BE2C (cell line): Measurements from ENCODE around the gene USH1C.

Source experiments
- DNase-seq: peaks from one replicate; pipeline ENCODE4 v3.0.0-alpha.2; 2020
- H3K27me3 ChIP-seq: fragments of 250-450 bp; sonication (Bioruptor Pico); 2 replicates; pipeline ENCODE4 v1.5.1; 2020; ENCODE audit warnings: mild to moderate bottlenecking
- H3K36me3 ChIP-seq: fragments of 250-450 bp; sonication (Bioruptor Pico); 2 replicates; pipeline ENCODE4 v1.5.1; 2020; ENCODE audit warnings: mild to moderate bottlenecking
- H3K4me1 ChIP-seq: fragments of 250-450 bp; sonication (Bioruptor Pico); 2 replicates; pipeline ENCODE4 v1.5.1; 2020
- H3K4me3 ChIP-seq: 2 replicates; pipeline ENCODE4 v1.5.1; 2011; ENCODE audit warnings: low read depth, low read length
- H3K9me3 ChIP-seq: fragments of 250-450 bp; sonication (Bioruptor Pico); 2 replicates; pipeline ENCODE4 v1.5.1; 2020
- CTCF ChIP-seq: IDR thresholded peaks from 2 replicates; pipeline ENCODE4 v1.5.1; 2012; ENCODE audit warnings: mild to moderate bottlenecking, low read depth, low read length

The USH1C gene

GRCh38 chr11:17551347-17552040 lies 7.3 kb upstream of the USH1C start:
- no peak for TF ChIP-seq CTCF
- Histone ChIP-seq H3K9me3 (no peaks in the 10 kb centered on the region), H3K4me1 (no peaks in the 10 kb centered on the region), H3K36me3 (no peaks in the 10 kb centered on the region), H3K27me3 (no peaks in the 10 kb centered on the region), H3K4me3 (no peak overlapping the region)
- no peak for DNase-seq

- Histone ChIP-seq H3K36me3 (no peaks in the 10 kb centered on the region), H3K4me3 (no peak overlapping the region), H3K27me3 (no peaks in the 10 kb centered on the region), H3K9me3 (no peaks in the 10 kb centered on the region), H3K4me1 (no peaks in the 10 kb centered on the region)
- TF ChIP-seq CTCF = no peak
- no peak for DNase-seq
Measured at GRCh38 chr11:17550450-17551346, 6.5 kb upstream of the USH1C start.

GRCh38 chr11:17548444-17548843 lies 4.2 kb upstream of the USH1C start:
- no peak for DNase-seq
- Histone ChIP-seq H3K4me3 (no peak overlapping the region), H3K4me1 (no peaks in the 10 kb centered on the region), H3K9me3 (no peaks in the 10 kb centered on the region), H3K36me3 (no peaks in the 10 kb centered on the region), H3K27me3 (no peaks in the 10 kb centered on the region)
- TF ChIP-seq CTCF = no peak

GRCh38 chr11:17547932-17548331 lies 3.7 kb upstream of the USH1C start:
- TF ChIP-seq CTCF = no peak
- no peak overlapping the region for H3K4me3 ChIP-seq

GRCh38 chr11:17547051-17547577 lies 2.9 kb upstream of the USH1C start, which contains the start of gene OTOG:
Gene OTOG, plus strand, starts transcription at chr11:17547259. Its CDS starts 114 bp downstream, at chr11:17547373.
- no peak within 1 kb of the TSS for H3K4me3 ChIP-seq
- no peak for TF ChIP-seq CTCF

More at GRCh38 chr11:17547932-17548331, 3.7 kb upstream of the USH1C start:
- Histone ChIP-seq H3K36me3 (no peaks in the 10 kb centered on the region), H3K9me3 (no peaks in the 10 kb centered on the region), H3K4me1 (no peaks in the 10 kb centered on the region), H3K27me3 (no peaks in the 10 kb centered on the region)
- no peak for DNase-seq

More at GRCh38 chr11:17547051-17547577, 2.9 kb upstream of the USH1C start, which contains the start of gene OTOG:
- H3K36me3 ChIP-seq = no peaks in the 10 kb centered on the region
- H3K4me1 ChIP-seq = no peaks in the 10 kb centered on the region
- DNase-seq = peak; percentile 31
- no peaks in the 10 kb centered on the region for H3K9me3 ChIP-seq
- no peaks in the 10 kb centered on the region for H3K27me3 ChIP-seq
